PC-9 (cell line): ENCODE data around the gene MSH3. TPM values are rescaled to one million over a fixed set of nuclear protein-coding genes. Genes with fewer than 3 reads are reported as not detected.
"Not testable (repeated sequence)": the region's sequence is repeated elsewhere in the genome, so short reads cannot be mapped to it uniquely, and the experiment has no call there.

ENCODE experiments used
- BruUV-seq: library from RNA; stranded (reverse); fragments of 400-500 nt; replicated peaks from 2 replicates; lab custom pipeline; 2021; lab: Mats Ljungman, UMichigan
- CTCF ChIA-PET: fragments of 300-600 bp; sonication (Branson Sonifier 250); formaldehyde crosslinking; loops from one replicate; lab custom pipeline; 2022; ENCODE audit warnings: antibody characterized with exemption; lab: Charles Lee
- POLR2A ChIA-PET: fragments of 300-600 bp; sonication (Branson Sonifier 250); formaldehyde crosslinking; loops from one replicate; lab custom pipeline; 2022; ENCODE audit warnings: antibody characterized with exemption; ENCODE audit not compliant: unreplicated experiment; lab: Charles Lee
- DNase-seq, 2 experiments: peaks; one replicate each; pipeline versions ENCODE4 v3.0.0 to v3.0.0-alpha.2; 2015 to 2022; ENCODE audit warnings: mixed read lengths in 1 of 2
- H2AFZ ChIP-seq: fragments of 200-600 bp; sonication (generic); 2 replicates; pipeline ENCODE4 v1.8.1; 2017; ENCODE audit warnings: antibody characterized with exemption
- H3F3A ChIP-seq: fragments of 200-600 bp; sonication (generic); 2 replicates; pipeline ENCODE4 v1.8.1; 2017; ENCODE audit warnings: antibody characterized with exemption, mild to moderate bottlenecking, low read depth; ENCODE audit not compliant: insufficient read depth
- H3K27ac ChIP-seq: fragments of 200-600 bp; sonication (generic); 2 replicates; pipeline ENCODE4 v1.6.1; 2016; ENCODE audit warnings: mixed run types
- H3K27me3 ChIP-seq: fragments of 200-600 bp; sonication (generic); 2 replicates; pipeline ENCODE4 v1.6.1; 2016; ENCODE audit warnings: low read depth, mixed run types; ENCODE audit not compliant: insufficient read depth
- H3K36me3 ChIP-seq: fragments of 200-600 bp; sonication (generic); 2 replicates; pipeline ENCODE4 v1.6.1; 2016; ENCODE audit warnings: low read depth, mixed run types
- H3K4me1 ChIP-seq: fragments of 200-600 bp; sonication (generic); replicated peaks from 2 replicates; pipeline ENCODE4 v1.6.1; 2016; ENCODE audit warnings: mixed run types; ENCODE audit not compliant: insufficient read depth
- H3K4me2 ChIP-seq: fragments of 200-600 bp; sonication (generic); 2 replicates; pipeline ENCODE4 v1.6.1; 2017; ENCODE audit warnings: mixed run types
- H3K4me3 ChIP-seq: fragments of 200-600 bp; sonication (generic); 2 replicates; pipeline ENCODE4 v1.6.1; 2016; ENCODE audit warnings: mixed run types
- H3K79me2 ChIP-seq: fragments of 200-600 bp; sonication (generic); 2 replicates; pipeline ENCODE4 v1.6.1; 2017; ENCODE audit warnings: low read depth, mixed run types
- H3K9me2 ChIP-seq: fragments of 200-600 bp; sonication (generic); 2 replicates; pipeline ENCODE4 v1.8.1; 2017; ENCODE audit warnings: mild to moderate bottlenecking; ENCODE audit not compliant: insufficient read depth
- H3K9me3 ChIP-seq: fragments of 200-600 bp; sonication (generic); 2 replicates; pipeline ENCODE4 v1.8.1; 2016; ENCODE audit warnings: low read depth; ENCODE audit not compliant: insufficient read depth
- H4K20me1 ChIP-seq: fragments of 200-600 bp; sonication (generic); 2 replicates; pipeline ENCODE4 v1.8.1; 2017; ENCODE audit not compliant: insufficient read depth
- CTCF ChIP-seq: fragments of 200-600 bp; sonication (generic); conservative IDR thresholded peaks from 2 replicates; pipeline ENCODE4 v1.6.1; 2017; ENCODE audit warnings: mixed run types, antibody characterized with exemption, mild to moderate bottlenecking, moderate library complexity
- EZH2 ChIP-seq: fragments of 200-600 bp; sonication (generic); IDR thresholded peaks from 2 replicates; pipeline ENCODE4 v1.8.0; 2017; ENCODE audit warnings: antibody characterized with exemption, low read depth
- intact Hi-C: fragments of 100-400 bp; cut with micrococcal nuclease; formaldehyde crosslinking; loops from one replicate; pipeline ENCODE4 v1.10.0; 2022; ENCODE audit not compliant: unreplicated experiment
- total RNA-seq: library from RNA; stranded (reverse); gene quantifications from 2 replicates; pipeline ENCODE4 v1.2.3, GENCODE V29; 2021

The MSH3 gene
- total RNA-seq, 1 experiment from 2014 or later: 16.9 TPM

GRCh38 chr5:80822640-80823039 is 168.2 kb downstream of the MSH3 start:
- ChIA-PET CTCF (no interaction called here), POLR2A (no interaction called here)
- TF ChIP-seq CTCF: no peak
- TF ChIP-seq EZH2: no peak
- H3K4me1 ChIP-seq: no peaks in the 10 kb centered on the region
- H3K79me2 ChIP-seq: no peaks in the 10 kb centered on the region
- H4K20me1 ChIP-seq: no peaks in the 10 kb centered on the region
- intact Hi-C loops: no loop called here
- H2AFZ ChIP-seq: no peak overlapping the region
- no TSS peak for BruUV-seq
- no peaks in the 10 kb centered on the region for H3K9me3 ChIP-seq
- H3K4me3 ChIP-seq: no peak overlapping the region
- no peak overlapping the region for H3K4me2 ChIP-seq
- no peaks in the 10 kb centered on the region for H3K36me3 ChIP-seq
- no peak overlapping the region for H3K27ac ChIP-seq
- no peaks in the 10 kb centered on the region for H3F3A ChIP-seq
- H3K27me3 ChIP-seq: no peaks in the 10 kb centered on the region
- H3K9me2 ChIP-seq: 0 out of 2 replicates have a peak, but pooled peaks cover 3% of the 10 kb centered on the region
- DNase-seq: no peak

- BruUV-seq, H3K4me1 ChIP-seq, intact Hi-C loops, H3K9me3 ChIP-seq, H3K4me3 ChIP-seq, H3K36me3 ChIP-seq, H3K79me2 ChIP-seq, H3K27ac ChIP-seq, H3K9me2 ChIP-seq, POLR2A ChIA-PET, CTCF ChIA-PET, H2AFZ ChIP-seq, H3K4me2 ChIP-seq, DNase-seq, H4K20me1 ChIP-seq, H3F3A ChIP-seq, H3K27me3 ChIP-seq: not testable (repeated sequence)
Measured at GRCh38 chr5:80824159-80824558, 169.7 kb downstream of the MSH3 start.

GRCh38 chr5:80825786-80826460 is 171.5 kb downstream of the MSH3 start:
- Histone ChIP-seq H3K9me3 (no peaks in the 10 kb centered on the region; the same call in 1 of the 2 replicates), H3K36me3 (no peaks in the 10 kb centered on the region), H3F3A (no peaks in the 10 kb centered on the region), H4K20me1 (no peaks in the 10 kb centered on the region), H3K27ac (no peak overlapping the region), H3K4me2 (no peak overlapping the region), H3K4me3 (no peak overlapping the region), H3K4me1 (no peaks in the 10 kb centered on the region), H3K9me2 (no peaks in the 10 kb centered on the region), H3K79me2 (no peaks in the 10 kb centered on the region), H3K27me3 (no peaks in the 10 kb centered on the region), H2AFZ (no peak overlapping the region)
- BruUV-seq: no TSS peak
- intact Hi-C loops: no loop called here
- CTCF ChIA-PET: no interaction called here
- TF ChIP-seq CTCF (no peak), EZH2 (no peak)
- no peak for DNase-seq
- POLR2A ChIA-PET: no interaction called here

GRCh38 chr5:80834710-80835109 is 180.3 kb downstream of the MSH3 start:
- no peaks in the 10 kb centered on the region for H3K9me3 ChIP-seq
- no peak overlapping the region for H3K4me2 ChIP-seq
- BruUV-seq: no TSS peak
- H3K36me3 ChIP-seq: no peaks in the 10 kb centered on the region
- H4K20me1 ChIP-seq: no peaks in the 10 kb centered on the region; the same call in 1 of the 2 replicates
- no peaks in the 10 kb centered on the region for H3F3A ChIP-seq
- DNase-seq: no peak
- TF ChIP-seq CTCF (no peak), EZH2 (no peak)
- intact Hi-C loops: no loop called here
- H3K27me3 ChIP-seq: no peaks in the 10 kb centered on the region
- H3K9me2 ChIP-seq: no peaks in the 10 kb centered on the region
- H3K27ac ChIP-seq: no peak overlapping the region
- H3K4me3 ChIP-seq: no peak overlapping the region
- ChIA-PET CTCF (no interaction called here), POLR2A (no interaction called here)
- H3K79me2 ChIP-seq: no peaks in the 10 kb centered on the region
- H2AFZ ChIP-seq: no peak overlapping the region
- H3K4me1 ChIP-seq: no peaks in the 10 kb centered on the region
